Right renal pelvis (tissue), 4 donors: ENCODE results near the gene LYRM9. TPM values are rescaled to one million over a fixed set of nuclear protein-coding genes. Genes with fewer than 3 reads are reported as not detected.
"Not testable (repeated sequence)": the region's sequence is repeated elsewhere in the genome, so short reads cannot be mapped to it uniquely, and the experiment has no call there.

Experiments
- DNase-seq, 4 donors: peaks; one replicate each; pipeline ENCODE4 v3.0.0-alpha.2; 2013; ENCODE audit warnings: low read depth in 4 of 4, low spot score in 3 of 4, missing footprints in 1 of 4
- polyA plus RNA-seq, 4 donors: library from polyadenylated mRNA; unstranded; fragments of 120-200 nt; gene quantifications; one replicate each; pipeline ENCODE4 v1.2.1, GENCODE V29; 2013; ENCODE audit not compliant: insufficient read length in 4 of 4

LYRM9 gene
- polyA plus RNA-seq, 4 donors = 21.7 to 25.1 (median 23.9) TPM

DNA sequence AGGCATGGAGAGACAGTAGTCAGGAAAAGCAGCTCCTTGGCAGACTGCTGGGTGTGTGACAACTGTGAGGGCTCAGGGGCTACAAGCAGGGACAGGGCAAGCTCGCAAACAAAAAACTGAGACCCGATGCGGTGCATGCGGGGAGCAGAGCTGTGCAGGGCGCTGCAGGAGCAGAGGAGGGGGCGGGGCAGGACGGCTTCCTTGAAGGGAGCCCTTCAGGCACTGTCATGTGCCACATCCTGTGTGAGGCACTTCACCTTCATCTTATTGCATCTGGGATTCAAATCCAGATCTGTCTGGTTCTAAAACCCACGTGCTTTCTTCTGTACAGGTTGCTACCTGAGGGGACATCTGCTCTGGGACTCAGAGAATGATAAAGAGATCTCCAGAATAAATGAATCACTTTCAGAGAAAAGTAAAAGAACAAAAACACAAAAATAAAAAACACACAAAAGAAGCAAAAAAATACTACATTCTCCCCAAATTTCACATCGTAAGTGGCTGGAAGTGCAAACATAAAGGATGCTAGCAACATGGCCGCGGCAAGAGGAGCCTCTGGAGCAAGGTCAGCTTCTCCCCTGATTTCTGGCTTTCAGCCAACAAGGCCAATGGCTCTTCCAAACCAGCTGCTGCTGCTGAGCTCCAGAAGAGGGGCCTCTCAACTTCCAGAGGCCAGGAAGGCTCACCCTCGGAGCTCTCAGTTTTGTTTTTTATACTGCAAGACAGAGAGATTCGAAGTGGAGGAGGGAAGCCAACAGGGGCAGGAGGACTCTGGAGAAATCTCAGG lies 14.2 kb downstream of the LYRM9 start:
- DNase-seq = peak in 1 of 4 donors; percentile 22

DNA sequence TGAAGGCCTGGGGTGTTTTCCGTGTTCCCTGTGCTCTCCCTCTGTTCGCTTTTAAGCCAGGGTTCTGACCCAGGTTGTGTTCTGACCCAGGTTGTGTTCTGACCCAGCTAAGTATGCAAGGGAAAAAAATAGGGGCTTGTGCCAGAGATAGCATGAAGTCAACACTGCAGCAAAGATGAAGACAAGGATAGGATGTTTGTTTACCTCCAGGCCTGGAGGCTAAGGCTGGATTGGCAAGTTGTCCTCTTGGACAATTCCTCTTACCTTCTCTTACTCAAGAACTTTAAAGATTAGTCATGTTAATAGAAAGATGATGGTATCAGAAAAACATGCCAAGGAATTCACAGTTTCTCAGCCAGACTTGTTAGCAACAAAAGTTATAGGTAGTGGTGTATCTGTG lies 19.4 kb downstream of the LYRM9 start:
- no peak for DNase-seq

DNA sequence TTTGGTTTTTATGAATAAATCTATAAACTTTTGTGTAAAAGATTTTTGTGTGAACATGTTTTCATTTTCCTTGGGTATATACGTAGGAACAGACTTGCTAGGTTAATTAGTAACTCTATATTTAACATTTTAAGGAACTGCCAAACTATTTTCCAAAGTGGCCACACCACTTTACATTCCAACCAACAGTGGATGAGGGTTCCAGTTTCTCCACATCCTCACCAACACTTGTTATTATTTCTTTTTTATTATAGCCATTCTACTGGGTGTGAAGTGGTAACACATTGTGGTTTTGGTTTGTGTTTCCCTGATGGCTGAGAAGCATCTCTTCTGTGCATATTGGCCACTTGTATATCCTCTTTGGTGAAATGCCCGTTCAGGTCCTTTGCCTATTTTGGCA lies 20.0 kb downstream of the LYRM9 start:
- no peak for DNase-seq

DNA sequence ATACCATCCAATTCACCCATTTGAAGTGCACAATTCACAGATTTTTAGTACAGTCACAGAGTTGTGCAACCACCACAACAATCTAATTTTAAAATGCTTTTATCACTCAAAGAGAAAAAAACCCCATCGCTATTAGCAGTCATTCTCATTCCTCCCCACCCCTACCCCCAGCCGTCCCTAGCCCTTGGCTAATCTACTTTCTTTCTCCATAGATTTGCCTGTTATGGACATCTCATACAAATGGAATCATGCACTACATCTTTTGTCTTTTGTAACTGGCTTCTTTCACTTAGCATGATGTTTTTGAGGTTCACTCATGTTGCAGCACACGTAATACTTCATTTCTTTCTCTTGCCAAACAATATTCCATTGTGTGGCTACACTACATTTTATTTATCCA lies 20.4 kb downstream of the LYRM9 start:
- no peak for DNase-seq

DNA sequence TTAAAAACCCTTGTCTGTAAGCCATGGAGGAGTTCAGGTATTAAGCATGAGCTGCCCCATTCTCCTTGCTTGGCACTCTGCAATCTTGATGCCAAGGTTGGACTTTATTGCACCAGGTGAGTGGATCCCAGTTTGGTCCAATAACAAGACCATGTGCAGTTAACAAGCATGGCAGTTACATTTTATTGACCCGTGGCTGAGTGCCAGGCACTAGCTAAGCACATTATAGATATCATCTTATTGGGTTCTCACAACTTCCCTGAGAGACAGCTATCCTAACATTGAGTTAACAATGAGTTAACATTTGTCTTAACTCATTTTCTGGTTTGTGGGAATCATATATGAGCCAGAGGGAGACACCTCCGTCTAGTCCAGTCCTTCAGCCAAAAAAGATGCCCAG lies 21.8 kb downstream of the LYRM9 start:
- DNase-seq = no peak

DNA sequence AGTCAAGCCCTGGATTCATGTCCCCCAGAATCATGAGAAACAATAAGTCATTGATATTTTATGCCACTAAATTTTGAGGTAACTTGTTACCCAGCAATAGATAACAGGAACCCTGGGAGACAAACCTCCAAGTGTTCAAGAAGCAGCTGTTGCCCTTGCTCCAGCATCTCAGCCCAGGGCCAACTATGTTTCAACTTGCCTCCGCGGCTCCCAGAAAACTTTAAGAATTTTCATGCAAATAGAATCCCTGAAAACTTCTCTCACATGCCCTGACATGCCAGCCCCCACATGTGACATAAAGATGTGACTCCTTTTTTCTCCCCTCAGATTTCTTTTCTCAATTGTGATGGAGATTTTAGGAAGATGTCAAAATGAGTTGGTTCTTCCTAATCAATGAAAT lies 22.8 kb downstream of the LYRM9 start:
- no peak for DNase-seq

DNA sequence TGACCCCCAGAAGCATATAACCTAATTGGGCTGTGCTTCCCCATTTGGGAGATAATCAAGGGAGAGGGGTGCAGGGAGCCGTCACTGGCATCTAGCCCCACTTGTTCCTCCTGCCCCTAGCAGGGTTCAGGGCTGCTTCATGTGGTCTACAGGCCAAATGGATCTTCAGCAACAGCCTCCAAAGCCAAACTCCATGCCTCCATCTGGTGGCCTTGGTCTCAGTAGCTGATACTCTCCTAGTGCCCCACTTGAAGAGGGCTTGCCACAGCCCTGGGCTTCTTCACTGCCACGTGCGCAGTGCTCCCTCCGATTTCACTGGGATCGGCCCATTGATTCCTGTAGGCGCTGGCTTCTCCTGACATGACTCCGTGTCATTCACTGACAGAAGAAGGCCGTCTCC lies 24.6 kb downstream of the LYRM9 start:
- no peak for DNase-seq

DNA sequence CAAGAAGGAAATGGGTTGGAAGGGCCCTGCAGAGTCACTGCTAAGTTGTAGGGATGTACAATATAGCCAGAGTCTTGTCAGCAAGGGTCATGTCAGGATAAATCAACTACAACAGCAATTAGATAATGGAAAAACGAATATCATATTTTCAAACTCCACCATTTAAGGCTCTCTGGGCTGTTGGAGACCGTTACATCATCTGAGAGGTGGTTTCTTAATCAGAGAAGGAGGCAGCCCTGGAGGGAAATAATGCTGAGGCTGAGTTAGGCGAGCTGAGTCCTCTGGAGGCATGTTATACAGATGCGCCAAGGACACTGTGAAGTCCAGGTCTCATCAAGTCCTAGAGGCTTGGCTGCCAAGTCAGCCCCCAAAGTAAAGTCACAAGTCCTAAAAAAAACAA lies 30.3 kb downstream of the LYRM9 start:
- no peak for DNase-seq

DNA sequence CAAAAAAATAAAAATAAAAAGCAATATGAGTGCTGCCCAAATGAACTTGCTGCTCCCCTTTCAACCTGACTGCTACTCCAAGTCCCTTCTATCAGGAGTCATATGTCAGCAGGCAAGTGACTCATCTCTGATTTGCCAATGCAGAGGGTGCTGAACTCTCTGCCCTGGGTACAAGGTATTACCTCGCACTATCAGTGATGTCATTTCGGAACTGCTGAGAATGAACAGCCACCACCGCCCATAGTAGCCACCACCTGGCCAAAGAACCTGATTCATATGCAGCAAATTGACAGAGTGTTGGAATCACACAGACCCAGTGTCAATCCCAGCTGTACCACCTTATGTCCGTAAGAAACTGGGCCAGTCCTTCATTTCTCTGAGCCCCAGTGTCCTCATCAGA lies 31.2 kb downstream of the LYRM9 start:
- no peak for DNase-seq

DNA sequence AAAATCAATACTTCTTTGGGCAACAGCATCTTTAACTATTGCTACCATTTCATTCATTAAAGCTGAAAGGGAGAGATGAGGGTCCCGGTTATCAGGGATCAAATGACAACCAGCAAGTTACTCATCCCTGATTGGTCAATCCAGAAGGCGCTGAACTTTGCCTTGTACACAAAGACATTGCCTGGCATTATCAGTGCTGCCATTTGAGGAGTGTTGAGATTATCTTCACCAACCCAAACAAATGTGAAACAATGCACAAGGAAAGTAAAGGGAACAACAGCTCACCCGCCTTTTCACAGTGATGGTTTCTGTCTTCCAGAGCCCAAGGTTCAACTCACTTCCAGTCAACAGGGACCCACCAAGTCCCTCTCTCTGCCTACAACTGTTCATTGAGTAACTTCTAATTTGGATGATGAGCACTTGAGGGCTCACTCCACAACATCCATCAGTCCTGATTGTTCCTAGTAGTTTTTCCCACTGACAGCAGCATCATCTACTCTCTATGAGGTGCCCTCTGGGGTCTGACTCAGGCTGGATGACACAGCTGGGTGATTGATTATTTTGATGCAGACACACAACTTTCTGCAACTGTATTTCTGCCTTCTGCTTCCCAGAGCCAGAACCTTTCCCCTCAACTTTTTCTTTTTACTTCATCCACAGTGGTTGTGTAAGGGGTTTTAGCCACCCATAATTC lies 32.0 kb downstream of the LYRM9 start:
- no peak for DNase-seq

DNA sequence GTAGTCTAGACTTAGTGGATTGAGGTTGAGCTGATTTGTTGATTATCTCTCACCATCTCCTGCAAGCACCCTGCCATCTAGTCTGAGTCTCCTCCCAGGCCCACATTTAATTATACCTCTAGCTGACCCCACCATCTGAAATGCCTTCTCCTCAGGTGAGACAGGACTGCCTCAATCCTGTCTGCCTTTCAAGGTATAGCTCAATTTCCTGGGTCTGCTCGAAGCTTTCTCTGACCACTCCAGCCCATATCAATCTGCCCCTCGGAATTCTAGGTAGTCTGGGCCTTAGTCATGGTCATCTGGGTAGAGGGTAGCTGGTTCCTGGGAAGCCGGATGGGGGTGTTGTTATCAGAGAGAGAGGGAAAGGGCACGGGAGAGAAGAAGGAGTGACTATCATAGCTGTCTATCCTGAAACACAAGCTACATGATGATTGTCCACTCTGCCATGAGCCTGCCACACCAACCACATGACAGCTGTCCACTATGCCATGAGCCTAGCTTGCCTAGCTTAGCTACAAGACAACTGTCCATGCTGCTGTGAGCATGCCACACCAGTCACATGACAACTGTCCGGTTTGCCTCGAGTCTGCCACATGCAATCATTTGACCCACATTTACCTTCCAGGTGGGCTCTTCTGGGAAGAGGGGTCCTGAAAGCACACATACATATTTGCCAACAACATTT lies 34.4 kb downstream of the LYRM9 start:
- no peak for DNase-seq

DNA sequence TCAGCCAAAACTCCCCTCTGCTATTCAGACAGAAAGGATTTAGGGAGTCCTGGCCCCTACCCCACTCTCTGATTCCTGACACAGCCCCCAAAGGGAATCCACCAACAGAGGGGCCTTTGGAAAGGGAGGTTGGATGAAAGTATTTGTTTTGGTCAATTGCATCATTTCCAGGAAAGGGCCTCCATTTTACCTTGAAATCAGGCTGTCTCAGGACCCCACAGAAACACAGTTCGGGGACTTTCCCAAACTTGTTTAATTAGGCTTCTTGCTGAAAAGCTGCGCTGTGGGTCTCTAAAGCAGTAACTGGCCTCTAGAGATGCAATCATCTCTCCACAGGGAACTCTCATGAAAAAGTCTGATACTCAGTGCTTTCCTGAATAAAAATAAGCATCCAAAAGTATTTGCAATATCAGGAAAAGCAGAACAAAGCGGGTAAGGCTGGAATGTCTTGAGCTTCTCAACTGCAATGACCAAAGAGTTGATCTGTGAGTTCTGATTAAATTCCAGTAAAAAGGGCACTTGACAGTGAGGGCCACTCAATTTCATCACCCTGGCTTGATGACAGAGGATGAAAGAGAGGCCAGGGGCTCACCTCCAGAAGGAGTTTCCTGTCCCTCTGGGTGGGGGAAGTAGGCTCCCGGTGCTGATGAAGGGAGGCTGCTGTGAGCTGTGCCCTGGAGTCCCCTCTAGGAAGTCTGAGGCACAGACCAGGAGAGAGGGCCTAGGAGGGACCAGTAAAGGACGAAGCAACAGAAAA lies 36.3 kb downstream of the LYRM9 start:
- no peak for DNase-seq

DNA sequence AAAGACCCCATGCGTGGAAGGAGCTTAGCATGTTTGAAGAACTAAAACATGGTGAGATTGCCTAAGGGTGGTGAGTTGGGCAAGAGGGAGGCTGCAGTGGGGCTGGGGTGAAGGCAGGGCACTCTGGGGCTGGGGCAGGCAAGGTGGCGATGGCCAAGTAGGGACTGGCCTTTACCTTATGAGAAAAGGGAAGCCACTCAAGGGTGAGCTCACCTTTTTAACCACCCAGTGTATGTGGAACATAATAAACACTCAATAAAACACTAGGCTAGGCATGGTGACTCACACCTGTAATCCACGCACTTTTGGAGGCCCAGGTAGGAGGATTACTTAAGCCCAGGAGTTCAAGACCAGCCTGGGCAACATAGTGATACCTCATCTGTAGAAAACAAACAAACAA lies 37.7 kb downstream of the LYRM9 start:
- DNase-seq = no peak

DNA sequence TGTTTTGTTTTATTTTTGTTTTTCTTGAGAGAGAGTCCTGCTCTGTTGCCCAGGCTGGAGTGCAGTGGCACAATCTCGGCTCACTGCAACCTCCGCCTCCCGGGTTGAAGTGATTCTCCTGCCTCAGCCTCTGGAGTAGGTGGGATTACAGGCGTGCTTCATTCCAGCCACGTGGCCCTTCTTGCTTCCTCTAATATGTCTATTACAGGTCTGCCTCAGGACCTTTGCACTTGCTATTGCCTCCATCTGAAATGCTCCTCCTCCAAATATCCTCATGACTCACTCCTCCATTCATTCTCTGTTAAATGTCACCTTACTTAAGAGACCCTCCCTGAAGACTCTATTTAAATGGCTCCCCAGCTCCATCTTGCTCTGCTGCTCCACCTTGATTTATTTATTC lies 39.0 kb downstream of the LYRM9 start:
- no peak for DNase-seq

DNA sequence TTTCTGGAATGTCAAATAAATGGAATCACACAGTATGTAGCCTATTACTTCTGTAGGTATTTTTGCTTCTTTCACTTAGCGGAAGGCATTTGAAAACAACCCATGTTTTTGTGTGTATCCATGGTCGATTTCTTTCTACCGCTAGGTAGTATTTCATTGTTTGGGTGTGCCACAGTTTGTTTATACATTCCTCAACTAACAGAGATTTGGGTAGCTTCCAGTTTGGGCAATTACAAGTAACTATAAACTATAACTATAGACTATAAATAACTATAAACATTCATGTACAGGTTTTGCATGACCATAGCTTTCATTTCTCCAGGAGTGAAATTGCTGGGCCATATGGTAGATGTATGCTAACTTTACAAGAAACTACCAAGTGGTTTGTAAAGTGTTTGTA lies 40.1 kb downstream of the LYRM9 start:
- no peak for DNase-seq

DNA sequence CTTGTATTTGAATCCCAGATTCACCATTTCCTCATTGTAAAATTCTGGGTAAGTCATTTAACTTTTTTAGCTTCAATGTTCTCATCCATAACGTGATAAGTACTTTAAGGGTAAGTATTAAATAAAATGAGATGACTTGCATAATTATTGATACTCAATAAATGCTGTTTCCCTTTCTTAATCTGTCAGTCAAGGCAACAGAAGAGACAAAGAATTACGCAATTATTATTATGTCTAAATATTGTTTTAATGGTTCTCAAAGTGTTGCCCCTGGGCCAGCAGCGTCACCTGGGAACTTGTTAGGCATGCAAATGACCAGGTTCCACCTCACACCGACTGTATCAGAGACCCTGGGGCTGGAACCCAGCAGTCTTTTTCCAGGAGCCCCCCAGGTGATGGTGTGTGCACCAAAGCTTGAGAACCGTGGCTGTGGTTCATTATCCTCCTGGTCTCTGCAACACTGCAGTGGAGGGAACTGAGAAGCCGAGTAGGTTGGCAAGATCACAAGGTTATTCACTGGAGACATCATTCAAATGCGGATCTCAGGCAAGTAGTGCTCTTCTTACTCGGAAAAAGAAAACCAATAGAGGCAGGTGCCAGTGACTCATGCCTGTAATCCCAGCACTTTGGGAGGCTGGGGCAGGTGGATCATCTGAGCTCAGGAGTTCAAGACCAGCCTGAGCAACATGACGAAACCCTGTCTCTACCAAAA lies 43.5 kb downstream of the LYRM9 start:
- DNase-seq = no peak

DNA sequence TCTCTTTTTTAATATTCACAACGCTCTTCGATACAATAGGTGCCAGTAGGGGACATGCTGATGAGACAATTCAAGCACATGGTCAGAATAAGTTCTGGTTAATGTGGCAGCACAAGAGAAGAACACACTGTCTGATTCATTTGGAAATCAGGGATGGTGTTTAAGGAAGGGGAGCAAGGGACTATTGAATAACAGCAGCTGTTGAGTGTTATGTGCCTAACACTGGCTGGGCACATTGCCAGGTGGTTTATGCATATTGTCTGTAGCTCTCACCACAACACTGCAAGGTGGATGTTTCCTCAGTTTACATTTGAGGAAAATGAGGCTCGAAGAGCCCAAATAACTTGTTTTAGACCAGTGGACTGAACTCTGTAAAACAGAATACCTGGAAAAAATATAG lies 44.2 kb downstream of the LYRM9 start:
- no peak for DNase-seq

DNA sequence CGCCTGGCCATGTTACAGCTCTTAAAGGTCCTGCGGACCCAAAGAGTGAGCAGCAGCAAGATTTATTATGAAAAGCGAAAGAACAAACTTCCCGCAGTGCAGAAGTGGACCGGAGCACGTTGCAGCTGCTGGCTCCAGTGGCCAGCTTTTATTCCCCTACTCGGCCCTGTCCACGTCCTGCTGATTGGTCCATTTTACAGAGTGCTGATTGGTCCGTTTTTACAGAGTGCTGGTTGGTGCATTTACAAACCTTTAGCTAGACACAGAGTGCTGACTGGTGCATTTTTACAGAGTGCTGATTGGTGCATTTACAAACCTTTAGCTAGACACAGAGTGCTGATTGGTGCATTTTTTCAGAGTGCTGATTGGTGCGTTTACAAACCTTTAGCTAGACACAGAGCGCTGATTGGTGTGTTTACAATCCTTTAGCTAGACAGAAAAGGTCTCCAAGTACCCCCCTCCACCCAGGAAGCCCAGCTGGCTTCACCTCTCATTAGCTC lies 46.3 kb downstream of the LYRM9 start:
- not testable (repeated sequence) for DNase-seq

DNA sequence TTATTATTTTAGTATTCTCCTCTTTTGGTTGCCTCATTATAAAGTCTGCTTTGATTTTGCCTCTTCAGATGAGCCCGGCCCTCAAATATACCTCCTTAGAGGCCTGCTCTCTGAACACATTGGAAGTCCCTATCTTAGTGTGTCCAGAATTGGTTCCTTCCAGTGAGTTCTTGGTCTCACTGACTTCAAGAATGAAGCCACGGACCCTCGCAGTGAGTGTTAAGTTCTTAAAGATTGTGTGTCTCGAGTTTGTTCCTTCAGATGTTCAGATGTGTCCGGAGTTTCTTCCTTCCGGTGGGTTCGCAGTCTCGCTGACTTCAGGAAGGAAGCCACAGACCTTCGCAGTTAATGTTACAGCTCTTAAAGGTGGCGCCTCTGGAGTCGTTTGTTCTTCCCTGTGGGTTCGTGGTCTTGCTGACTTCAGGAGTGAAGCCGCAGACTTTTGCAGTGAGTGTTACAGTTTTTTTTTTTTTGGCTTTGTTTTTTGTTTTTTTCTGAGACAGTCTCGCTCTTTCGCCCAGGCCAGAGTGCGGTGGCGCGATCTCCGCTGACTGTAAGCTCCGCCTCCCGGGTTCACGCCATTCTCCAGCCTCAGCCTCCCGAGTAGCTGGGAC lies 47.0 kb downstream of the LYRM9 start:
- DNase-seq = no peak
